Pancreas (tissue), 10 donors: ENCODE data around the gene GRID1. TPM values are rescaled to one million over a fixed set of nuclear protein-coding genes. Genes with fewer than 3 reads are reported as not detected.

Experiments used
- ATAC-seq, 4 donors: fragments of 200-7000 bp; cut with Tn5 transposase; one replicate each; pipeline versions ENCODE4 v1.8.0 to v1.9.1; 2020; ENCODE audit warnings: mild to moderate bottlenecking in 4 of 4, moderate library complexity in 4 of 4
- DNase-seq, 6 donors: peaks; one replicate each; pipeline ENCODE4 v3.0.0-alpha.2; 2020
- FAIRE-seq: peaks from 2 replicates; lab custom pipeline; 2012; peaks lifted over from hg19 to GRCh38; lab: Jason Lieb, UNC
- H3K27ac ChIP-seq, 4 donors: fragments of 200-600 bp; sonication (generic); 1 replicate in 3 of 4; 2 replicates in 1 of 4; pipeline versions ENCODE4 v1.5.0 to v1.8.0; 2020
- H3K27me3 ChIP-seq, 4 donors: fragments of 200-600 bp; one replicate each; pipeline ENCODE4 v1.8.0; 2021
- H3K36me3 ChIP-seq, 3 donors: fragments of 200-600 bp; sonication (generic) in 1 of 3; one replicate each; pipeline versions ENCODE4 v1.5.0 to v1.8.0; 2020 to 2021
- H3K4me1 ChIP-seq, 3 donors: fragments of 200-600 bp; one replicate each; pipeline ENCODE4 v1.8.0; 2021
- H3K4me3 ChIP-seq, 4 donors: fragments of 200-600 bp; sonication (generic) in 2 of 4; one replicate each; pipeline versions ENCODE4 v1.5.0 to v1.8.0; 2020 to 2021
- H3K9me3 ChIP-seq, 4 donors: fragments of 200-600 bp; one replicate each; pipeline ENCODE4 v1.8.0; 2021
- CTCF ChIP-seq, 4 donors: fragments of 200-600 bp; sonication (generic) in 3 of 4; IDR thresholded peaks; one replicate each; pipeline versions ENCODE4 v1.5.0 to v1.8.0; 2021; ENCODE audit warnings: antibody characterized with exemption in 4 of 4
- WGBS, 2 donors: extraction: QIAGEN DNeasy Blood & Tissue Kit; methylation state at CpG; one replicate each; pipeline ENCODE4 v1.1.7; 2013; 5-methylcytosine and 5-hydroxymethylcytosine counted together
- intact Hi-C, 3 donors: fragments of 100-400 bp; cut with DNase I; formaldehyde crosslinking; loops; one replicate each; pipeline versions ENCODE4 v1.11.1 to v1.14.2; 2022
- polyA plus RNA-seq, 2 donors: library from polyadenylated mRNA; stranded (reverse); fragments of 200-250 nt; gene quantifications; one replicate each; pipeline ENCODE4 v1.2.3, GENCODE V29; 2013
- total RNA-seq, 6 donors: library from RNA; stranded (reverse); fragmentation: NEBNext Ultra II Directional in 4 of 6; extraction: Animal tissue kit (Norgen Biotek cat#: 25700) in 4 of 6; gene quantifications; one replicate each; pipeline versions ENCODE4 v1.2.1 to v1.2.4, GENCODE V29; 2021 to 2023
- donor health status: healthy with polysubstance abuse.
- donor health status: DM: no; HTN: no; CAD: no; lungs with moderate emphysema.
- donor health status: DM: no; HTN: no; CAD: no.
- donor health status: control.
- donor health status: control.
- donor health status: Bipolar disorder and iron deficiency.
- donor health status: DM: yes; HTN: yes; CAD: no.
- donor health status: DM: no; HTN: no; CAD: no.
- donor health status: DM: no; HTN: no; CAD: no.
- donor health status: DM: yes; HTN: yes; CAD: no.

The GRID1 gene
- total and polyA plus RNA-seq, 8 donors = 0.05 to 1.5 (median 0.91) TPM

DNA sequence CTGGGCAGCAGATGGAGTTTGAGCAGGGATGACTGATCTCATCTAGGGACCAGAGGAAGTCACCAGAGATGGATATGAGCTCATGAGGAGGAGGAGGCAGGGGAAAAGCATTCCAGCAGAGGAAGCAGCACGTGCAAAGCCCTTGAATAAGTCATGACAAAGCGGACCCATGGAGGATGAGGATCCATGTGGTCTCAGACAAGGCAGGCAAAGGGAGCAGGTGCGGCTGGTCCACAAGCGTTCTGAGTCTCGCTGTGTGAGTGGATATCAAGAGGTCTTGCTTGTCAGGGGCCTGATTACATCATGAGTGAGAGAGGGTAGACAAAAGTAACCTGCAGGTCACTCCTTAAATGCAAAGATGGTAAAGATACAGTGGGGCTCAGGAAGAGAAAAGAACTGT, 307.6 kb downstream of the GRID1 start:
- no peaks in the 10 kb centered on the region for H3K4me1 ChIP-seq
- no peak for TF ChIP-seq CTCF (IDR thresholded peaks at IDR 0.05)
- no peak overlapping the region for H3K4me3 ChIP-seq
- FAIRE-seq = no peak
- 76 to 79% methylated on average over 5 of the region's 5 CpGs for WGBS, 2 donors
- no peak for DNase-seq
- H3K36me3 ChIP-seq = no peaks in the 10 kb centered on the region
- ATAC-seq = no peak
- intact Hi-C loops = no loop called here
- H3K9me3 ChIP-seq = no peaks in the 10 kb centered on the region
- H3K27me3 ChIP-seq = no peaks in the 10 kb centered on the region
- no peak overlapping the region for H3K27ac ChIP-seq

DNA sequence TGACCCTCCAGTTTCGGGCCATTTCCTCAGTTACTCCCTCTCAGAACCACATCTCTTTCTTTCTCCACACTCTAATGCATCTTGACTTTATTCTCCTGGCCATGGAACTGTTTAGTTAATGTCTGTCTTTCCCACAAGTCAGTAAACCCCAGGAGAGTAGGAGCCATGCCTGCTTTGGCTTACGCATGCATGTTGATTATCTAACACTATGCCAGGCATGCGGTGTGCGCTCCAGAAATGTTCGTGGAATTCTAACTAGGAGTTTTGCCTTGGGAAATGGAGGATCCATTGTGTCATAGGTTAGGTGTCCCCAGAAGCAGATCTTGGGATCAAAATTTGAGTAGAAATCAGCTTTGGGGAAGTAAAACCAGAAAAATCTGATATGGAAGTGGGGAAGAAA, 308.9 kb downstream of the GRID1 start:
- WGBS, 2 donors = 85 to 86% methylated on average over 5 of the region's 5 CpGs
- Histone ChIP-seq H3K4me1 (no peaks in the 10 kb centered on the region), H3K27me3 (no peaks in the 10 kb centered on the region), H3K4me3 (no peak overlapping the region), H3K27ac (no peak overlapping the region), H3K36me3 (no peaks in the 10 kb centered on the region), H3K9me3 (no peaks in the 10 kb centered on the region)
- FAIRE-seq = no peak
- intact Hi-C loops = no loop called here
- DNase-seq = no peak
- TF ChIP-seq CTCF (IDR thresholded peaks at IDR 0.05) = no peak
- no peak for ATAC-seq

GRCh38 chr10:86056672-86057071, 309.9 kb downstream of the GRID1 start:
- intact Hi-C loops = no loop called here
- ATAC-seq (no peak), FAIRE-seq (no peak), DNase-seq (no peak)
- Histone ChIP-seq H3K27me3 (no peaks in the 10 kb centered on the region), H3K4me1 (no peaks in the 10 kb centered on the region), H3K36me3 (no peaks in the 10 kb centered on the region), H3K9me3 (no peaks in the 10 kb centered on the region), H3K4me3 (no peak overlapping the region), H3K27ac (no peak overlapping the region)
- TF ChIP-seq CTCF (IDR thresholded peaks at IDR 0.05) = no peak
- 77% methylated on average over 6 of the region's 6 CpGs for WGBS, 2 donors

DNA sequence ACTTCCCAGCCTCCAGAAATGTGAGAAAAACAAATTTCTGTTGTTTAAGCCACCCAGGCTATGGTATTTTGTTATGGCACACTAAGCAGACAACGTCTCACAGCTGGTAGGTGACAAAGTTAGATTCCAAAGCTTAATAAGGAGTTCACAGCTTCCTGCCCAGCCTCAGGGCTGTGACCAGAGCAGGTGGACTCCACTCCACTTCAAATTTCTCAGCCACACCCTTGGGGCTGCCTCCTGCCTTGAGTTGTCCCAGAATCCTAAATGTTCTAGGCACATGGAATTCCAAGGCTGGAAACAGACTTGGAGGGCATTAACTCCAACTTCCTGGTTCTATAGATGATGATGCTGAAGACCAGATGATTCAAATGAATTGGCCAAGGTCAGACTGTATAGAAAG, 310.7 kb downstream of the GRID1 start:
- FAIRE-seq = no peak
- H3K27me3 ChIP-seq = no peaks in the 10 kb centered on the region
- WGBS, 2 donors = 59 to 60% methylated on average over 1 of the region's 1 CpG
- no peaks in the 10 kb centered on the region for H3K4me1 ChIP-seq
- H3K4me3 ChIP-seq = no peak overlapping the region
- TF ChIP-seq CTCF (IDR thresholded peaks at IDR 0.05) = no peak
- no peak overlapping the region for H3K27ac ChIP-seq
- H3K36me3 ChIP-seq = no peaks in the 10 kb centered on the region
- intact Hi-C loops = no loop called here
- no peak for DNase-seq
- no peak for ATAC-seq
- no peaks in the 10 kb centered on the region for H3K9me3 ChIP-seq

- no peak for TF ChIP-seq CTCF (IDR thresholded peaks at IDR 0.05)
- DNase-seq = no peak
- Histone ChIP-seq H3K27me3 (no peaks in the 10 kb centered on the region), H3K4me1 (no peaks in the 10 kb centered on the region), H3K36me3 (no peaks in the 10 kb centered on the region), H3K27ac (no peak overlapping the region), H3K9me3 (no peaks in the 10 kb centered on the region), H3K4me3 (no peak overlapping the region)
- no peak for FAIRE-seq
- 64 to 77% methylated on average over 2 of the region's 2 CpGs for WGBS, 2 donors
- ATAC-seq = no peak
- intact Hi-C loops = no loop called here
Observed at GRCh38 chr10:86053675-86054074, 312.9 kb downstream of the GRID1 start.
